ENCODE results near the gene HOXA4.

Gene HOXA4

GRCh38 chr7:27176962-27177794 is 46.6 kb upstream of the HOXA4 start:
- Histone ChIP-seq H3K27me3 (peaks cover 0 to 30% of the 10 kb centered on the region in 2 donors), H3K4me1 (peaks cover 0 to 39% (median 14%) of the 10 kb centered on the region in 4 donors), H3K4me3 (peak overlapping the region; percentile 19 to 45), H3K36me3 (no peaks in the 10 kb centered on the region), H3K9me3 (no peaks in the 10 kb centered on the region), H3K27ac (peak overlapping the region; percentile 96 to 97)
- TF ChIP-seq CTCF (IDR thresholded peaks at IDR 0.05) = no peak
- peak; percentile 21 to 67 for DNase-seq
- intact Hi-C loops (cut with DNase I; ENCODE audit: low total_unique reads) = no loop called here

- H3K36me3 ChIP-seq = no peaks in the 10 kb centered on the region
- peaks cover 0 to 39% (median 14%) of the 10 kb centered on the region in 4 donors for H3K4me1 ChIP-seq
- no peak for TF ChIP-seq CTCF (IDR thresholded peaks at IDR 0.05)
- no peaks in the 10 kb centered on the region for H3K9me3 ChIP-seq
- H3K4me3 ChIP-seq = peak overlapping the region; percentile 68 to 91
- intact Hi-C loops (cut with DNase I; ENCODE audit: low total_unique reads) = no loop called here
- peaks cover 0 to 23% of the 10 kb centered on the region in 2 donors for H3K27me3 ChIP-seq
- H3K27ac ChIP-seq = peak overlapping the region; percentile 96 to 97
- DNase-seq = peak in 1 of 2 donors; percentile 21
Observed at GRCh38 chr7:27176524-27176845, 45.9 kb upstream of the HOXA4 start.

GRCh38 chr7:27175626-27176523 is 45.3 kb upstream of the HOXA4 start:
- H3K9me3 ChIP-seq = no peaks in the 10 kb centered on the region
- intact Hi-C loops (cut with DNase I; ENCODE audit: low total_unique reads) = no loop called here
- H3K27me3 ChIP-seq = peaks cover 0 to 17% of the 10 kb centered on the region in 2 donors
- H3K27ac ChIP-seq = peak overlapping the region; percentile 96 to 97
- no peak for TF ChIP-seq CTCF (IDR thresholded peaks at IDR 0.05)
- no peaks in the 10 kb centered on the region for H3K36me3 ChIP-seq
- H3K4me3 ChIP-seq = peak overlapping the region; percentile 68 to 91
- DNase-seq = peak; percentile 22 to 67
- peaks cover 0 to 39% (median 14%) of the 10 kb centered on the region in 4 donors for H3K4me1 ChIP-seq

GRCh38 chr7:27174874-27175625 is 44.5 kb upstream of the HOXA4 start:
- Histone ChIP-seq H3K9me3 (no peaks in the 10 kb centered on the region), H3K4me1 (peaks cover 0 to 37% (median 14%) of the 10 kb centered on the region in 4 donors), H3K27me3 (peaks cover 0 to 9% of the 10 kb centered on the region in 2 donors), H3K36me3 (no peaks in the 10 kb centered on the region), H3K4me3 (peak overlapping the region; percentile 68 to 91), H3K27ac (peak overlapping the region; percentile 96 to 97)
- peak; percentile 37 to 76 for DNase-seq
- TF ChIP-seq CTCF (IDR thresholded peaks at IDR 0.05) = no peak
- intact Hi-C loops (cut with DNase I; ENCODE audit: low total_unique reads) = loop anchor here (5.0 kb wide), 1 partner anchor 978 kb away; no protein-coding TSS in a partner anchor
